Neutrophil (primary cell): Measurements from ENCODE around the gene NDUFAF8.

Experiments
- H3K27ac ChIP-seq: fragments of 200-600 bp; sonication (generic); 2 replicates; pipeline ENCODE4 v1.5.1; 2016; ENCODE audit warnings: mild to moderate bottlenecking, moderate library complexity
- H3K27me3 ChIP-seq: fragments of 200-600 bp; sonication (generic); 2 replicates; pipeline ENCODE4 v1.6.0; 2016; ENCODE audit warnings: mild to moderate bottlenecking
- H3K36me3 ChIP-seq: fragments of 200-600 bp; sonication (generic); 2 replicates; pipeline ENCODE4 v1.5.1; 2017
- H3K4me1 ChIP-seq, 2 experiments: fragments of 200-600 bp in 1 of 2; sonication (generic) in 1 of 2; 1 replicate in 1 of 2; 2 replicates in 1 of 2; pipeline versions ENCODE4 v1.5.1 to v1.6.1; 2013 to 2016; ENCODE audit warnings: low read depth in 1 of 2, low read length in 1 of 2, mild to moderate bottlenecking in 1 of 2, moderate library complexity in 1 of 2; ENCODE audit not compliant: control insufficient read depth in 1 of 2, insufficient read depth in 1 of 2
- H3K4me3 ChIP-seq, 2 experiments: fragments of 200-600 bp in 1 of 2; sonication (generic) in 1 of 2; 1 replicate in 1 of 2; 2 replicates in 1 of 2; pipeline ENCODE4 v1.5.1; 2013 to 2016; ENCODE audit warnings: low read depth in 1 of 2, low read length in 1 of 2, mild to moderate bottlenecking in 1 of 2, moderate library complexity in 1 of 2
- H3K9me3 ChIP-seq: fragments of 200-600 bp; sonication (generic); 2 replicates; pipeline ENCODE4 v1.5.1; 2016
- CTCF ChIP-seq: fragments of 200-600 bp; sonication (generic); IDR thresholded peaks from 2 replicates; pipeline ENCODE4 v1.5.1; 2016; ENCODE audit warnings: antibody characterized with exemption

The NDUFAF8 gene

GRCh38 chr17:81288715-81289114 lies 49.6 kb downstream of the NDUFAF8 start:
- peaks cover 15% of the 10 kb centered on the region for H3K36me3 ChIP-seq
- no peaks in the 10 kb centered on the region for H3K27me3 ChIP-seq
- H3K4me1 ChIP-seq: peaks cover 76 to 94% of the 10 kb centered on the region in 2 experiments
- H3K4me3 ChIP-seq: no peak overlapping the region
- TF ChIP-seq CTCF: no peak
- peak overlapping the region; percentile 93 for H3K27ac ChIP-seq
- H3K9me3 ChIP-seq: no peaks in the 10 kb centered on the region

GRCh38 chr17:81289627-81290026 lies 50.5 kb downstream of the NDUFAF8 start:
- H3K36me3 ChIP-seq: peaks cover 15% of the 10 kb centered on the region
- TF ChIP-seq CTCF: no peak
- peaks cover 79 to 93% of the 10 kb centered on the region in 2 experiments for H3K4me1 ChIP-seq
- H3K27ac ChIP-seq: peak overlapping the region; percentile 32
- H3K27me3 ChIP-seq: no peaks in the 10 kb centered on the region
- H3K4me3 ChIP-seq: no peak overlapping the region
- no peaks in the 10 kb centered on the region for H3K9me3 ChIP-seq

GRCh38 chr17:81290230-81290629 lies 51.1 kb downstream of the NDUFAF8 start:
- Histone ChIP-seq H3K36me3 (peaks cover 15% of the 10 kb centered on the region), H3K4me3 (no peak overlapping the region), H3K9me3 (no peaks in the 10 kb centered on the region), H3K27ac (peak overlapping the region; percentile 32), H3K4me1 (peaks cover 74 to 87% of the 10 kb centered on the region in 2 experiments), H3K27me3 (no peaks in the 10 kb centered on the region)
- no peak for TF ChIP-seq CTCF
